H9 (cell line): Measurements from ENCODE around the gene NT5C3A. TPM values are rescaled to one million over a fixed set of nuclear protein-coding genes. Genes with fewer than 3 reads are reported as not detected.

ENCODE experiments used
- DNase-seq: peaks from one replicate; pipeline ENCODE4 v3.0.0-alpha.2; 2017
- H2AFZ ChIP-seq: one replicate; pipeline ENCODE4 v1.6.1; 2013; ENCODE audit warnings: mild to moderate bottlenecking, low read length, control low read depth, moderate library complexity
- H2AK5ac ChIP-seq: 2 replicates; pipeline ENCODE4 v1.6.1; 2013; ENCODE audit warnings: low read length, control low read depth, mixed read lengths; ENCODE audit not compliant: insufficient read length
- H2BK120ac ChIP-seq: one replicate; pipeline ENCODE4 v1.6.1; 2013; ENCODE audit warnings: low read depth, mild to moderate bottlenecking, low read length, control low read depth, inconsistent platforms; ENCODE audit not compliant: poor library complexity, severe bottlenecking
- H2BK12ac ChIP-seq: 2 replicates; pipeline ENCODE4 v1.6.1; 2013; ENCODE audit warnings: low read length, control low read depth, mixed read lengths, low read depth; ENCODE audit not compliant: insufficient read length
- H2BK15ac ChIP-seq: 2 replicates; pipeline ENCODE4 v1.6.1; 2013; ENCODE audit warnings: low read depth, low read length, control low read depth
- H2BK20ac ChIP-seq: one replicate; pipeline ENCODE4 v1.6.1; 2013; ENCODE audit warnings: low read depth, mild to moderate bottlenecking, low read length, control low read depth, inconsistent platforms; ENCODE audit not compliant: poor library complexity, severe bottlenecking
- H2BK5ac ChIP-seq: 2 replicates; pipeline ENCODE4 v1.6.1; 2013; ENCODE audit warnings: low read length, control low read depth, mixed read lengths; ENCODE audit not compliant: insufficient read length
- H3K14ac ChIP-seq: 2 replicates; pipeline ENCODE4 v1.6.1; 2013; ENCODE audit warnings: low read length, control low read depth; ENCODE audit not compliant: insufficient read depth
- H3K18ac ChIP-seq: 2 replicates; pipeline ENCODE4 v1.6.1; 2013; ENCODE audit warnings: low read depth, mild to moderate bottlenecking, mixed read lengths, low read length, control low read depth; ENCODE audit not compliant: insufficient read length
- H3K23ac ChIP-seq: 2 replicates; pipeline ENCODE4 v1.6.1; 2013; ENCODE audit warnings: low read length, control low read depth, mixed read lengths, low read depth; ENCODE audit not compliant: insufficient read length
- H3K23me2 ChIP-seq: 2 replicates; pipeline ENCODE4 v1.6.1; 2013; ENCODE audit warnings: low read depth, mild to moderate bottlenecking, mixed read lengths, low read length, control low read depth; ENCODE audit not compliant: insufficient read length, poor library complexity, severe bottlenecking
- H3K27ac ChIP-seq: 2 replicates; pipeline ENCODE4 v1.5.1; 2013; ENCODE audit warnings: low read length, control low read depth, mixed read lengths, low read depth; ENCODE audit not compliant: insufficient read length
- H3K27me3 ChIP-seq: 2 replicates; pipeline ENCODE4 v1.6.1; 2013; ENCODE audit warnings: low read length, control low read depth, inconsistent platforms; ENCODE audit not compliant: insufficient read depth
- H3K4ac ChIP-seq: 2 replicates; pipeline ENCODE4 v1.6.1; 2013; ENCODE audit warnings: low read depth, mild to moderate bottlenecking, control low read depth, inconsistent platforms, low read length, moderate library complexity
- H3K4me1 ChIP-seq: 2 replicates; pipeline ENCODE4 v1.6.1; 2013; ENCODE audit warnings: low read length, control low read depth, inconsistent platforms; ENCODE audit not compliant: insufficient read depth
- H3K4me2 ChIP-seq: 2 replicates; pipeline ENCODE4 v1.6.1; 2013; ENCODE audit warnings: low read length, control low read depth, mixed read lengths; ENCODE audit not compliant: insufficient read length, insufficient read depth
- H3K56ac ChIP-seq: 2 replicates; pipeline ENCODE4 v1.6.1; 2013; ENCODE audit warnings: low read depth, mild to moderate bottlenecking, mixed read lengths, low read length, control low read depth; ENCODE audit not compliant: insufficient read length
- H3K79me1 ChIP-seq: 2 replicates; pipeline ENCODE4 v1.6.1; 2013; ENCODE audit warnings: low read depth, mild to moderate bottlenecking, moderate library complexity, low read length, control low read depth, inconsistent platforms; ENCODE audit not compliant: insufficient read depth, poor library complexity, severe bottlenecking
- H3K79me2 ChIP-seq: 2 replicates; pipeline ENCODE4 v1.6.1; 2013; ENCODE audit warnings: low read length, control low read depth, inconsistent platforms; ENCODE audit not compliant: insufficient read depth
- H3K9ac ChIP-seq: 2 replicates; pipeline ENCODE4 v1.6.1; 2013; ENCODE audit warnings: low read length, control low read depth, mixed read lengths; ENCODE audit not compliant: insufficient read length; ENCODE audit errors: extremely low read depth
- H3K9me3 ChIP-seq: one replicate; pipeline ENCODE4 v1.6.1; 2013; ENCODE audit warnings: low read depth, low read length, inconsistent platforms; ENCODE audit not compliant: control insufficient read depth
- H3T11ph ChIP-seq: one replicate; pipeline ENCODE4 v1.6.1; 2013; ENCODE audit warnings: mild to moderate bottlenecking, low read length, control low read depth, inconsistent platforms
- H4K20me1 ChIP-seq: one replicate; pipeline ENCODE4 v1.6.1; 2013; ENCODE audit not compliant: control insufficient read depth, insufficient read length, insufficient read depth
- H4K5ac ChIP-seq: 2 replicates; pipeline ENCODE4 v1.6.1; 2013; ENCODE audit warnings: low read depth, mild to moderate bottlenecking, mixed read lengths, low read length, control low read depth; ENCODE audit not compliant: insufficient read length
- H4K8ac ChIP-seq: replicated peaks from 2 replicates; pipeline ENCODE4 v1.6.1; 2013; ENCODE audit warnings: low read length, control low read depth, mixed read lengths, low read depth; ENCODE audit not compliant: insufficient read length
- H4K91ac ChIP-seq: 2 replicates; pipeline ENCODE4 v1.6.1; 2013; ENCODE audit warnings: low read depth, mild to moderate bottlenecking, moderate library complexity, mixed read lengths, low read length, control low read depth; ENCODE audit not compliant: insufficient read length
- H3K27ac Mint-ChIP-seq, 3 experiments: 2 replicates in 2 of 3; 3 replicates in 1 of 3; pipeline ENCODE4 v1.8.0; 2020 to 2021; ENCODE audit warnings: mixed read lengths in 3 of 3, mild to moderate bottlenecking in 1 of 3, moderate library complexity in 1 of 3
- H3K27me3 Mint-ChIP-seq: 2 replicates; pipeline ENCODE4 v1.8.0; 2021; ENCODE audit warnings: low read depth, mild to moderate bottlenecking, moderate library complexity, mixed read lengths
- H3K36me3 Mint-ChIP-seq, 3 experiments: 2 replicates in 2 of 3; 3 replicates in 1 of 3; pipeline ENCODE4 v1.8.0; 2020 to 2021; ENCODE audit warnings: low read depth in 3 of 3, mixed read lengths in 3 of 3; ENCODE audit not compliant: insufficient read depth in 1 of 3
- H3K4me1 Mint-ChIP-seq, 2 experiments: 2 replicates each; pipeline ENCODE4 v1.8.0; 2020; ENCODE audit warnings: mixed read lengths in 2 of 2
- H3K4me3 Mint-ChIP-seq, 2 experiments: 2 replicates in 1 of 2; 3 replicates in 1 of 2; pipeline ENCODE4 v1.8.0; 2020 to 2021; ENCODE audit warnings: mild to moderate bottlenecking in 2 of 2, mixed read lengths in 2 of 2, moderate library complexity in 1 of 2
- H3K9me3 Mint-ChIP-seq, 2 experiments: 2 replicates in 1 of 2; 3 replicates in 1 of 2; pipeline ENCODE4 v1.8.0; 2020; ENCODE audit warnings: mild to moderate bottlenecking in 2 of 2, mixed read lengths in 2 of 2, moderate library complexity in 1 of 2
- CTCF ChIP-seq: fragments of 200-600 bp; sonication (generic); conservative IDR thresholded peaks from 3 replicates; pipeline ENCODE4 v1.8.0; 2021; ENCODE audit warnings: antibody characterized with exemption, mild to moderate bottlenecking
- WGBS: extraction: QIAGEN DNeasy Blood & Tissue Kit; methylation state at CpG from one replicate; pipeline ENCODE4 v1.1.7; 2013; ENCODE audit warnings: missing lambda C conversion rate, low lambda C conversion rate, mixed read lengths; ENCODE audit not compliant: insufficient read length; ENCODE audit errors: extremely low coverage; 5-methylcytosine and 5-hydroxymethylcytosine counted together
- total RNA-seq: library from RNA; stranded (reverse); gene quantifications from 2 replicates; pipeline ENCODE4 v1.2.1, GENCODE V29; 2021

Gene NT5C3A
- total RNA-seq, 1 experiment from 2014 or later, result 22.1 TPM

GRCh38 chr7:33076737-33077136, 14.2 kb upstream of the NT5C3A start:
- no peak overlapping the region; a peak in 1 of 7 replicates for H3K27ac Mint-ChIP-seq
- WGBS, result no CpG with 5 or more reads among the region's 3 CpGs
- Histone ChIP-seq H3K14ac (no peak overlapping the region), H3K9me3 (no peaks in the 10 kb centered on the region), H4K91ac (no peak overlapping the region), H3K79me1 (no peaks in the 10 kb centered on the region), H3K23ac (no peak overlapping the region), H3K23me2 (no peaks in the 10 kb centered on the region), H4K20me1 (no peaks in the 10 kb centered on the region), H2AFZ (no peak overlapping the region), H2BK20ac (no peak overlapping the region), H4K5ac (no peak overlapping the region), H4K8ac (no peak overlapping the region), H3K4me1 (peaks cover 14% of the 10 kb centered on the region; the same call in 1 of the 2 replicates), H3K56ac (no peak overlapping the region), H2AK5ac (no peak overlapping the region), H2BK120ac (no peak overlapping the region), H2BK15ac (no peak overlapping the region), H2BK12ac (no peak overlapping the region), H3T11ph (no peak overlapping the region), H3K18ac (no peak overlapping the region), H3K27me3 (no peaks in the 10 kb centered on the region), H3K79me2 (no peaks in the 10 kb centered on the region), H3K27ac (no peak overlapping the region), H3K4ac (no peak overlapping the region), H3K4me2 (no peak overlapping the region), H2BK5ac (no peak overlapping the region), H3K9ac (no peak overlapping the region)
- DNase-seq, result no peak
- no peak overlapping the region for H3K4me3 Mint-ChIP-seq
- no peak for TF ChIP-seq CTCF
- H3K27me3 Mint-ChIP-seq, result no peaks in the 10 kb centered on the region; the same call in 1 of the 2 replicates
- H3K9me3 Mint-ChIP-seq, result peaks cover 2 to 5% of the 10 kb centered on the region in 2 experiments
- peaks cover 0 to 3% (median 2%) of the 10 kb centered on the region in 3 experiments; a peak in 1 of 7 replicates for H3K36me3 Mint-ChIP-seq
- peaks cover 48 to 51% of the 10 kb centered on the region in 2 experiments for H3K4me1 Mint-ChIP-seq
